ENCODE data around the gene FGF19.

FGF19 gene

DNA sequence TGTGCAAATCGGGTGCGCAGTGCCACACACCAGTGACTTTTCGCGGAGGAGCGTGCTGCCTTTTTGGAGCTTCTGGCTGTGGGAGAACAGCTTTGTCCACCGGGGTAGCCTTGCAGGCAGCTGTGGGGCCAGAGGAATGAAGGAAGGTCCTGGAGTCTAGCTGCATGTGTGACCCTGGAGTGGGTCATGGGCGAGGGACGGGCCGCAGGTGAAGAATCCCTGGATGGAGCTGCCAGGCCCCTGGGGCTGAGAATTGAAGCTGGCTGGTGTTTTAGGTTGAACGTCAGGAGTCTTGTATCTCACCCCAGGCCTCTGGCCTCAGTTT is 54.3 kb downstream of the FGF19 start:
- POLR2A ChIA-PET = interaction anchor here (0.6 kb wide), 1 partner anchor 27 kb away, joined by 3 read pairs; no protein-coding TSS in a partner anchor
- Histone ChIP-seq H3K4me3 (ENCODE audit: control insufficient read depth in 1 of 7, extremely low read depth in 1 of 7, insufficient read depth in 4 of 7, low read depth in 2 of 7, low read length in 6 of 7) (no peak overlapping the region), H3K27ac (ENCODE audit: insufficient read depth in 1 of 2, low read depth in 1 of 2, low read length in 2 of 2, poor library complexity in 1 of 2, severe bottlenecking in 2 of 2) (no peak overlapping the region), H3K27me3 (replicated peaks in 2 of 5; ENCODE audit: control insufficient read depth in 4 of 5, insufficient read depth in 5 of 5, low read length in 4 of 5) (no peaks in the 10 kb centered on the region), H3K9me3 (ENCODE audit: control extremely low read depth in 1 of 5, control insufficient read depth in 4 of 5, insufficient read depth in 2 of 5, low read depth in 1 of 5, low read length in 4 of 5) (no peaks in the 10 kb centered on the region), H3K4me1 (ENCODE audit: control extremely low read depth in 1 of 4, control insufficient read depth in 4 of 4, insufficient read depth in 4 of 4, low read length in 3 of 4) (peaks cover 0 to 14% (median 7%) of the 10 kb centered on the region in 4 experiments), H3K36me3 (ENCODE audit: control insufficient read depth in 4 of 4, insufficient read depth in 4 of 4, low read length in 3 of 4) (no peaks in the 10 kb centered on the region)
- CTCF ChIA-PET = interaction anchor here (0.9 kb wide), 1 partner anchor 549 kb away, joined by 3 read pairs; no protein-coding TSS in a partner anchor
- no peak for DNase-seq
- WGBS (ENCODE audit: insufficient coverage) = 95% methylated on average over 9 of the region's 10 CpGs

DNA sequence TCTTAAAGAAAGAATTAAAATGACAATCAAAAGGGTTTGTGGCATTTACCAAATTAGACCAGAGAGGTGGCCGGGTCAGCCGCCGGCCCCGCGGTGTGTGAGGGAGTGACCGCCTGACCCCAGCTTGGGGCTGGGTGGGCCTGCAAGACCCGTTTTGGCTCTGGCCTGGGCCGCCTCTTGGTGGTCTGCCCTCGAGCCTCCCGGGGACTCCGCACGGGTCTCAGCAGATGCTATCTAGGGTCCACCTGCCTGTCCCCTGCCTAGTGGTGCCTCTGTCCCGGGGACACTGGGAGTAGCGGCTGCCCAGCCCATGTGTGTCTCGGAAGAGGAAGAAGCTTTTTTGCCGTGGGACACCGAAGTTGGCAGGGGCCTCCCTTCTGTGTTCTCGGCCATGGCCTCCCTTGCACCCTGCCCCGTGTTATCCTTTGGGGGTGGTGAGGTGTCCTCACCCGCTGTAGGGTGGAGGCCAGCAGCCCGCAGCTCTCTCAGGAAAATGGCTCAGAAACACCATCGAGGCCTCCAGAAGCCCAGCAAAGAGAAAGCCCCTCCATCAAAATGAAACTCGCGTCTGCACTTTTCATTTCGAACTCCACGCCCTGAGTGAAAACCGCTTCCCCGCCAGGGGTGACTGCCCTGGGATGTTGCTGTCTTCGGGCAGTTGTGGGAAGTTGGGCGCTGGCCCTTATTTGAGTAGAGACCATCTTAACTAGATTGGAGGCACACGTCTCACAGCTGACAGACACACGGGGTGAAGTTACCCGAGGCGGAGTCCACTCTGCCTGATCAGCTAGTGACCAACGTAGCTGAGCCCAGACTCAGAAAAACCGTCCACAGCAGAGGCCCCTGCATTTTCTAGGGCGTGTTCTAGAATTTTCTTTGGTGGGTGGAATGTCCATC is 54.9 kb downstream of the FGF19 start:
- no peak overlapping the region for H3K4me3 ChIP-seq (ENCODE audit: control insufficient read depth in 1 of 7, extremely low read depth in 1 of 7, insufficient read depth in 4 of 7, low read depth in 2 of 7, low read length in 6 of 7)
- no peaks in the 10 kb centered on the region for H3K9me3 ChIP-seq (ENCODE audit: control extremely low read depth in 1 of 5, control insufficient read depth in 4 of 5, insufficient read depth in 2 of 5, low read depth in 1 of 5, low read length in 4 of 5)
- ChIA-PET CTCF (interaction anchor here (0.9 to 1.1 kb wide), 2 partner anchors 22 to 548 kb away, joined by 3 read pairs; no protein-coding TSS in a partner anchor), POLR2A (interaction anchor here (0.6 kb wide), 1 partner anchor 28 kb away, joined by 3 read pairs; no protein-coding TSS in a partner anchor)
- peaks cover 0 to 16% (median 10%) of the 10 kb centered on the region in 4 experiments for H3K4me1 ChIP-seq (ENCODE audit: control extremely low read depth in 1 of 4, control insufficient read depth in 4 of 4, insufficient read depth in 4 of 4, low read length in 3 of 4)
- 97% methylated on average over 35 of the region's 37 CpGs for WGBS (ENCODE audit: insufficient coverage)
- no peak overlapping the region for H3K27ac ChIP-seq (ENCODE audit: insufficient read depth in 1 of 2, low read depth in 1 of 2, low read length in 2 of 2, poor library complexity in 1 of 2, severe bottlenecking in 2 of 2)
- peaks cover 0 to 5% (median 0%) of the 10 kb centered on the region in 5 experiments for H3K27me3 ChIP-seq (replicated peaks in 2 of 5; ENCODE audit: control insufficient read depth in 4 of 5, insufficient read depth in 5 of 5, low read length in 4 of 5)
- H3K36me3 ChIP-seq (ENCODE audit: control insufficient read depth in 4 of 4, insufficient read depth in 4 of 4, low read length in 3 of 4) = no peaks in the 10 kb centered on the region
- no peak for DNase-seq
